Hippocampal formation (tissue), 2 donors: ENCODE results near the gene PRH1.

ENCODE experiments used
- DNase-seq, 2 donors: peaks; one replicate each; lab custom pipeline; 2025; lab: John Stamatoyannopoulos, UW

PRH1 gene

GRCh38 chr12:10884086-10884725, at the start of gene PRH1:
TSS of gene PRH1 (minus strand) at chr12:10884255. CDS start at chr12:10884217, 38 bp downstream.
- DNase-seq: no peak

DNA sequence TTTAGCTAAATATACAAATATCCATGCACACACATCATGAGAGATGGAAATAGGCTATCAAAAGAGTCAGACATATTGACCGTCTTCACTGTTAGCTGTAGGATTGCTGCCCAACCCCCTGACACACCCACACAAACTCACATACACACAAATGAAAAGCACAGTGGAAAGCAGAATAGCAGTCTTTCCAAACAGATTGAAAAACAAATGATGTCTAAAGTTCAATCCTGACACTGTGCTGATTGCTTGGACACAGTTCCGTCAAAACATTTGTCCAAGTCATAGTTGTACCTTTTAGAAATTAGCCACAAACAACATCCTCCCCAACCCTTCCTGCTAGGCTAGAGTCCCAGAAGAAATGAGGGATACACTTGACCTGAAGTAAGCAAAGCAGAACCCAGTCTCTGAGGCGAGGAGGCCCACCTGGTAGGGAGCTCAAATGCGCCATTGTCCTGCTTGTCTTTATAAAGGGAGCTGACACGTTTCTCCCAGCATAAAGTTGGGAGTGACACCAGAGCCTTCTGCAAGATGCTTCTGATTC, 44.8 kb upstream of the PRH1 start, which contains the start of gene PRH2:
Gene PRH2, plus strand, starts transcription at position 491 of the 541 bp plus-strand sequence. Its CDS starts 38 bp downstream, at position 529.
- DNase-seq: no peak

- DNase-seq: no peak
These were observed 42.2 kb upstream of the PRH1 start for GRCh38 chr12:10926269-10926668.

DNA sequence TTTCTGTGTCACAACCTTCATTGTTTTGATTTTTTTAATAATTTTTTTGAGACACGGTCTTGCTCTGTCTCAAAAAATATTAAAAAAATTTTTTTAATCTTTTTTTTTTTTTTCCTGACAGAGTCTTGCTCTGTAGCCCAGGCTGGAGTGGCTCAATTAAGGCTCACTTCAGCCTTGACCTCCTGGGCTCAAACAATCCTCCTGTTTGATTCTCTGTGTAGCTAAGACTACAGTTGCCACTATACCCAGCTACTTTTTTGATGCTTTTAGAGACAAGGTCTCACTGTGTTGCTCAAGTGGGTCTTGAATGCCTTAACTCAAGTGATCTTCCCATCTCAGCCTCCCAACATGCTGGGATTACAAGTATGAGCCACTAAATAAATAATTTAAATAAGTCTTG, 35.8 kb upstream of the PRH1 start:
- DNase-seq: no peak

- no peak for DNase-seq
These were observed 26.3 kb upstream of the PRH1 start for GRCh38 chr12:10910380-10910779.

DNA sequence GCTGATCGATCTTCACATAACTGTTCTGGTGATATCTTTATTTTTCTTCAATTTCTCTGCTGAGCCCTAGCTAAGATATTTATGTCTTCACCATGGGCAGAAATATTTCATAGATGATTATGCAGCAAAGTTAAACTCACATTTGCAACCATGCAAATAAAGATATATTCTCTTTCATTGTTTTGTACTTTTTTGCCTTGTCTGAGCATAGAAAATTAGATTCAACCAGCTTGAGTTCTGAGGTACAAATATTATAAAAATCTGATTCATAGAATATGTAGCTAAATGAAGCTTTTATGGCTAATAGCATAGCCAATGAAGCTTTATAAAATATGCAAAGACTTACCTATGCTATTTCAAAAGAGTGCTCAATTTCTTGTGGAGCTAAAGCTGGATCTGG, 25.4 kb upstream of the PRH1 start, which contains the start of gene TAS2R13:
Gene TAS2R13, minus strand, starts transcription at position 101 of the 400 bp plus-strand sequence. CDS start 264 bp downstream, outside the sequence.
- no peak for DNase-seq

GRCh38 chr12:10904686-10905085, 20.6 kb upstream of the PRH1 start:
- no peak for DNase-seq

GRCh38 chr12:10901427-10901826, 17.4 kb upstream of the PRH1 start:
- no peak for DNase-seq

- no peak for DNase-seq
These were observed 16.9 kb upstream of the PRH1 start for GRCh38 chr12:10900972-10901371.

DNA sequence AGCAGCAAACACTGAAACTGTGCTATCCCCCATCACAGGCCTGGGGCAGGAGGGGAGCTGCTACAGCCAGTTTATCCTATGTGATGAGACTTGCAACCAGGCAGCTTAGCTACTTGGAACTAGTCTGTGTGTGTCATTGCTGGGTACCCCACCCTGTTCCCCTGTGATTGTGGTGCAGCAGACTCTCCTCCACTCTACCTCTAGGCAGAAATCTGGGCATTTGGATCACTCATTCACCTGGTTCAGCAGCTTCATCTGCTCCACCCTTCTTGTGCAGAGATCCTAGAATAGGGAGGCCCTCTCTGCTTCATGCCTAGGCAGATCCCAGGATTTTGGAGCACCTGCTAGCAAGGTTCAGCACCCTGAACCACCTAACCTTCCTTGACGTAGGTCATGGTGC, 16.5 kb upstream of the PRH1 start:
- no peak for DNase-seq

DNA sequence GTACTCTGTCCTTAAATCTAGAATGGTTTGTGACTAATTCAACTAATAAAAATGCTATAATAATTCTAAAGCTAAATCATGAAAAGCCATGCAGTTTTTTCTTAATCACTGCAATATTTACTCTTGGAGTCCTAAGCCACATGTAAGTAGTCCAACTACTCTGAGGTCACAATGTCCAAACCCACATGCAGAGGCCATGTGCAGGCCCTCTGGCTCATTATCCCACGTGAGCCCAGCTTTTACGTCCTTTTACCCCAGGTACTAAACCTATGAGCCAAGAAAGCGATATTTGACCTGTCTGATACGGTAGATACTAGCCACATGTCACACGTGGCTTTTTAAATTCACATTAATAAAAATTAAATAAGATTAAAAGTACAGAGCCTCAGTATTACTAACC, 12.8 kb upstream of the PRH1 start:
- DNase-seq: no peak

DNA sequence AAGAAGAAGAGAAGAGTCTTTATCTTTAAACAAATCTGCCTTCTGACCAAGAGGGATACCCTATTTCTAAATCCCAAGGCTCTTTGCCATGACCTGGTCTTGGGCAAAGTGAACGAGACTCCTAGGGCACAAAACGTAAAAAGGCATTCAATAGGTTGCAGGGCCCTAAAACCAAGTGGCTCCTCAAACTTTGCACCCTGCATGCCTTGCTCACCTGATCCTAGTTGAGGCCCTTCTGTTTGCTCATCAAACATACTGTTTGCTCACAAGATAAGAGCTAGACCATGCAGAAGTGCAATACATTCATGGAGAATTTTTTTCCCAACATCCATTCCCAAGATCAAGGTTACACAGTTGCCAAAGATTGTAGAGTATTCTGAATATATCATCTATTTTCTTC, 7.9 kb upstream of the PRH1 start:
- DNase-seq: no peak

DNA sequence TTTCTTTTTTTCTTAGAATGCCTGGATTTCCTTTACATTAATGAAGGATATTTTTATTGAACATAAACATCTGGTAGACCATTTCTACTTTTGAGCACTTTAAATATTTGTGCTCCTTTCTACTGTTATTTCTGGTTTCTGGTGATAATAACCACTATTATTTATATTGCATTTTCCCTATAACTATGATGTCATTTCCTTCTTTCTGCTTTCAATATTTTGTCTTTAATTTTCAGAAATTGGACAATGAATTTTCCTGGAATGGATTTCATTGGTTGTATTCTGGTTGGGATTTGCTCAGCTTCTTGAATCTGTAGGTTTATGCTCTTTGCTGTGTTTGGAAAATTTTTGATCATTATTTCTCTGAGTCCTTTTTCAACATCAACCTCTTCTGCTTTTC, 5.2 kb upstream of the PRH1 start:
- no peak for DNase-seq

DNA sequence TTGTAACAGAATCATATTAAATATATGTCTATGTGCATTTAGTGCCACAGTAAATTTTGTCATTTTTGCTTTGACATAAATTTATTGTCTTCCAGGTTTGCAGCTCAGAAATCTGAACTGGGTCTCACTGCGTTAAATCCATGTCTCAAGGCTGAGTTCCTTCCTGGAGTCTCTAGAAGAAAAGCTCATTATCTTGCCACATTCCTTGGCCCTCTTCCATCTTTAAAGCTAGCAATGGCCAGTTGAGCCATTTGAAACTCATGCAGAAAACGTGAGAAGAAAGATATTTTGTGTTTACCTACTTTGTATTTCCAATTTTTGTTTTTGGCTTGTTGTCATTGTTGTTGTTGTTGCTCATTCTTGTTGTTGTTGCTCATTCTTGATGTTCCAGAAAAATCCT, 10.7 kb downstream of the PRH1 start:
- DNase-seq: no peak

DNA sequence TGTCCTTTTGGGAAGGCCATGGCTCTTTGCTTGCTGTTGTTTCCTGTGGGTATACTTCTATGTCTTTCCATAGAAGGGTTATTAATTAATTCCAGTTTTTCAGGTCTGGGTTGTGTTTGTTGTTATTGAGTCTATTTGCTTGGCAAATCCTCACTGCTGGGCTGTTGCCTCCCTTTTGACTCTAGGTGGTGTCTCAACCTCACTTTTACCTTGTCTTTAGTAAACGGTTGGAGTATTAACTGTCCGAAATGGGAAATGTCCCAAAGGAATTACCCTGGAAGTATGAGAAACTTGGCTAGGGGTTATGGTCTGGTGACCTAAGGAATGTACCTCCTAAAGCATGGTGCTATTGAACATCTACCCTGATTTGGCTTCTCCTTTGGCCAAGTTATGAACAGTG, 16.7 kb downstream of the PRH1 start:
- no peak for DNase-seq

DNA sequence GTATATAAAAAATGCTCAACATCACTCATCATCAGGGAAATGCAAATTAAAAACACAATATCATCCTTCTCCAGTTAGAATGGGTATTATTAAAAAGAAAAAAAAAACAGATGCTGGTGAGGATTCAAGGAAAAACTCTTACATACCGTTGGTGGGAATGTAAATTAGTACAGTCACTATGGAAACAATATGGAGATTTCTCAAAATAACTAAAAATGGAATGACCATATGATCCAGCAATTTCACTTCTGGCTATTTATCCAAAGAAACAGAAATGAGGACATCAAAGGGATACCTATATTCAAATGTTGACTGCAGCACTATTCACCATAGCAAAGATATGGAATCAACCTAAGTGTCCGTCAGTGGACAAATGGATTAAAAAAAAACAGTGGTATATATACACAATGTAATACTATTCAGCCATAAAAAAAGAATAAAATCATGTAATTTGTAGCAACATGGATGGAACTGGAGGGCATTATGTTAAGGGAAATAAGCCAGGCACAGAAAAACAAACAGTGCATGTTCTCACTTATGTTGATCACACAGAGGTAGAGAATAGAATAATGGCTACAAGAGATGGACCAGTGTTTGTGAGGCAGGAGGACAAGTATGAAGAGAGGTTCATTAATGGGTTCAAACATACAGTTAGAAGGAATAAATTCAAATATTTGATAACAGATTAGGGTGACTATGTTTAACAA, 20.4 kb downstream of the PRH1 start:
- DNase-seq: no peak

- no peak for DNase-seq
These were observed 22.7 kb downstream of the PRH1 start for GRCh38 chr12:10861366-10861765.

DNA sequence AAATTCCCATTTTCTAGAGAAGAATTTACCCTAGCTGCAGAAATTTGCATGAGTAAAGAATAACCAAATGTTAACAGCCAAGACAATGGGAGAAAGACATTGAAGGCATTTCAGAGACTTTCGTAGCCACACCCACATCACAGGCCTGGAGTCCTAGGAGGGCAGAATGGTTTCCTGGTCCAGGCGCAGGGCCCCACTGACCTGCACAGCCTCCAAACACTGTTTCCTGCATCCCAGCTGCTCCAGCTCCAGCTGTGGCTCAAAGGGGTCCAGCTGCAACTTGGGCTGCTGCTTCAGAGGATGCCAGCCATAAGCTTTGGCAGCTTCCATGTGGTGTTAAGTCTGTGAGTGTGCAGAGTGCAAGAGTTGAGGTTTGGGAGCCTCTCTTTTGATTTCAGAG, 28.2 kb downstream of the PRH1 start:
- no peak for DNase-seq

- DNase-seq: no peak
These were observed 30.3 kb downstream of the PRH1 start for GRCh38 chr12:10853776-10854175.

GRCh38 chr12:10851243-10851858, 32.7 kb downstream of the PRH1 start:
- no peak for DNase-seq

GRCh38 chr12:10849425-10849878, 34.6 kb downstream of the PRH1 start, which contains the start of gene PRR4:
TSS of gene PRR4 (minus strand) at chr12:10849475. CDS start at chr12:10849437, 38 bp downstream.
- DNase-seq: no peak

- DNase-seq: no peak
These were observed 36.3 kb downstream of the PRH1 start for GRCh38 chr12:10847744-10848143.

GRCh38 chr12:10842862-10843261, 41.2 kb downstream of the PRH1 start:
- DNase-seq: no peak
